H1 (cell line): ENCODE measurements around the gene RGS16. TPM values are rescaled to one million over a fixed set of nuclear protein-coding genes. Genes with fewer than 3 reads are reported as not detected.

Experiments used
- ATF3 ChIP-seq: IDR thresholded peaks from 2 replicates; pipeline ENCODE4 v1.6.1; 2011; ENCODE audit warnings: low read depth, mild to moderate bottlenecking, low read length; ENCODE audit not compliant: insufficient read depth
- CEBPB ChIP-seq: IDR thresholded peaks from 2 replicates; pipeline ENCODE4 v1.6.1; 2012; ENCODE audit warnings: low read depth, low read length
- CTCF ChIP-seq, 3 experiments: IDR thresholded peaks; 1 replicate in 2 of 3; 2 replicates in 1 of 3; pipeline versions ENCODE4 v1.5.1 to v1.6.1; 2011; ENCODE audit warnings: low read length in 3 of 3, mild to moderate bottlenecking in 3 of 3, inconsistent platforms in 2 of 3, low read depth in 1 of 3, moderate library complexity in 1 of 3; ENCODE audit not compliant: insufficient read depth in 1 of 3; ENCODE audit errors: control extremely low read depth in 1 of 3
- GTF2F1 ChIP-seq: IDR thresholded peaks from 2 replicates; pipeline ENCODE4 v1.6.1; 2012; ENCODE audit warnings: low read depth, low read length, improper control_type of control experiment, borderline replicate concordance
- MAFK ChIP-seq: IDR thresholded peaks from 2 replicates; pipeline ENCODE4 v1.6.1; 2012; ENCODE audit warnings: low read depth, mild to moderate bottlenecking, improper control_type of control experiment, low read length
- MAX ChIP-seq: IDR thresholded peaks from 2 replicates; pipeline ENCODE4 v1.6.1; 2012; ENCODE audit warnings: inconsistent platforms
- POLR2AphosphoS5 ChIP-seq: IDR thresholded peaks from 2 replicates; pipeline ENCODE4 v1.6.1; 2011; ENCODE audit warnings: low read depth, low read length
- polyA plus RNA-seq, 7 experiments: library from polyadenylated mRNA; depleted of rRNA in 3 of 7; stranded (reverse) in 5 of 7; unstranded in 2 of 7; fragments of >200 nt in 5 of 7; fragments of 200-250 nt in 2 of 7; gene quantifications; 1 replicate in 5 of 7; 2 replicates in 1 of 7; 4 replicates in 1 of 7; pipeline versions ENCODE4 v1.2.1 to v1.2.3, GENCODE V29; 2011 to 2013; ENCODE audit warnings: missing spikeins in 2 of 7, mixed read lengths in 2 of 7
- total RNA-seq: library from RNA; stranded (reverse); fragmentation: NEBNext Ultra II Directional; extraction: Animal tissue kit (Norgen Biotek cat#: 25700); gene quantifications from 2 replicates; pipeline ENCODE4 v1.2.1, GENCODE V29; 2021

RGS16 gene
- total and polyA plus RNA-seq, 2 of the 8 experiments (the other 6 are each of a cell fraction or from before 2014, with no cell fraction given), result 5.7 to 9.8 TPM

GRCh38 chr1:182616130-182617013 lies 12.2 kb upstream of the RGS16 start (continued):
- TF ChIP-seq CEBPB (peak; percentile 98), MAX (0 out of 2 replicates have a peak, but pooled peaks have one; percentile 12), GTF2F1 (no peak), ATF3 (peak; percentile 79; the same call in 1 of the 2 replicates), POLR2AphosphoS5 (peak; percentile 44; the same call in 1 of the 2 replicates), MAFK (no peak), CTCF (IDR thresholded peaks at IDR 0.05; ENCODE audit: control extremely low read depth in 1 of 3, insufficient read depth in 1 of 3, low read depth in 1 of 3, low read length in 3 of 3) (peak in 1 of 3 experiments; percentile 18; a peak in 1 of 4 replicates)
